K562 (cell line): Measurements from ENCODE around the gene AZGP1.

Experiments
- CHCHD3 ChIP-seq: fragments of 250-450 bp; sonication (Bioruptor Pico); IDR thresholded peaks from 2 replicates; pipeline ENCODE4 v2.1.2; 2022; ENCODE audit warnings: mild to moderate bottlenecking
- HDAC2 ChIP-seq: fragments of 450-650 bp; IDR thresholded peaks from 2 replicates; pipeline ENCODE4 v1.6.1; 2016; ENCODE audit warnings: mild to moderate bottlenecking
- LARP7 ChIP-seq: fragments of 450-650 bp; IDR thresholded peaks from 2 replicates; pipeline ENCODE4 v1.6.1; 2016
- PHF21A ChIP-seq: fragments of 450-650 bp; IDR thresholded peaks from 2 replicates; pipeline ENCODE4 v1.6.1; 2017; ENCODE audit warnings: low read depth, borderline replicate concordance
- POLR2AphosphoS5 ChIP-seq: IDR thresholded peaks from 2 replicates; pipeline ENCODE4 v1.6.1; 2011; ENCODE audit warnings: mild to moderate bottlenecking, low read depth, low read length, moderate library complexity; ENCODE audit not compliant: control insufficient read depth, insufficient read depth
- SMC3 ChIP-seq: conservative IDR thresholded peaks from 2 replicates; pipeline ENCODE4 v1.6.1; 2011; ENCODE audit warnings: low read depth, low read length, improper control_type of control experiment; ENCODE audit not compliant: insufficient read depth
- TCFL5 ChIP-seq: fragments of 250-450 bp; sonication (Bioruptor Pico); conservative IDR thresholded peaks from 2 replicates; pipeline ENCODE4 v1.6.1; 2021; ENCODE audit warnings: mild to moderate bottlenecking, moderate library complexity, matching md5 sums
- TFAM ChIP-seq: fragments of 250-450 bp; sonication (Bioruptor Pico); conservative IDR thresholded peaks from 2 replicates; pipeline ENCODE4 v1.5.0; 2021; ENCODE audit warnings: mild to moderate bottlenecking, moderate library complexity
- YY1 ChIP-seq, 3 experiments: IDR thresholded peaks; 2 replicates each; pipeline ENCODE4 v1.6.1; 2011; ENCODE audit warnings: low read length in 2 of 3, mild to moderate bottlenecking in 2 of 3, moderate library complexity in 2 of 3, borderline replicate concordance in 1 of 3, control low read depth in 1 of 3, low read depth in 1 of 3; ENCODE audit not compliant: insufficient read depth in 3 of 3, insufficient replicate concordance in 2 of 3, control insufficient read depth in 1 of 3, insufficient read length in 1 of 3; ENCODE audit errors: extremely low read depth in 1 of 3
- ZC3H4 ChIP-seq: sonication (generic); formaldehyde crosslinking; IDR thresholded peaks from 2 replicates; pipeline ENCODE4 v1.9.0; 2021; ENCODE audit warnings: missing genetic modification reagents, borderline replicate concordance
- TF ChIP-seq, protein P1 (sequence below): sonication (generic); formaldehyde crosslinking; IDR thresholded peaks from 2 replicates; pipeline ENCODE4 v1.8.1; 2022; ENCODE audit warnings: missing genetic modification reagents
- TF ChIP-seq, protein P2 (sequence below): sonication (generic); formaldehyde crosslinking; IDR thresholded peaks from 2 replicates; pipeline ENCODE4 v1.5.0; 2020; ENCODE audit warnings: missing genetic modification reagents
- TF ChIP-seq, protein P3 (sequence below): IDR thresholded peaks from 2 replicates; pipeline ENCODE4 v1.6.1; 2012; ENCODE audit warnings: low read depth, low read length, improper control_type of control experiment, borderline replicate concordance

DNA sequence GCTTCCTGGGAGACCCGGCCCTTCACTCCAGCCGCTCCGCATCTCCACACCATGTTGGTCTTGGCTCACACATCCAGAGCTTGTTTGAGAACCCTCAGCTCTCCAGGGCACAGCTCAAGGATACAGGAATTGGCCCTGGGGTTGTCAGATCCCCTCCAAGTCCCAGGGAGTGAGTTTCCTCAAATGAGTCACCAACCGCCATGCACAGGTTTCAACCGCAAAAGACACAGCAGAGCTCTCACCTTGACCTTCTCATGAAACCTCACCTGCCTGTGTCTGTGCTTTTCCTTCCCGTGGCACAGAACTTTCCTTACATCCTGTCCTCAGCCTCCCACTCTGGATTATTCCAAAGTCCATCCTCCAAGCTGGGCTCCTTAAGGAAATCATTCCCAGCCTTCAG lies 20.6 kb downstream of the AZGP1 start:
- no peak for TF ChIP-seq YY1 (IDR thresholded peaks at IDR 0.05; ENCODE audit: borderline replicate concordance in 1 of 3, control insufficient read depth in 1 of 3, extremely low read depth in 1 of 3, insufficient read depth in 3 of 3, insufficient read length in 1 of 3, insufficient replicate concordance in 2 of 3, low read depth in 1 of 3, low read length in 2 of 3)
- TF ChIP-seq POLR2AphosphoS5, result no peak
- TF ChIP-seq, protein P1, sequence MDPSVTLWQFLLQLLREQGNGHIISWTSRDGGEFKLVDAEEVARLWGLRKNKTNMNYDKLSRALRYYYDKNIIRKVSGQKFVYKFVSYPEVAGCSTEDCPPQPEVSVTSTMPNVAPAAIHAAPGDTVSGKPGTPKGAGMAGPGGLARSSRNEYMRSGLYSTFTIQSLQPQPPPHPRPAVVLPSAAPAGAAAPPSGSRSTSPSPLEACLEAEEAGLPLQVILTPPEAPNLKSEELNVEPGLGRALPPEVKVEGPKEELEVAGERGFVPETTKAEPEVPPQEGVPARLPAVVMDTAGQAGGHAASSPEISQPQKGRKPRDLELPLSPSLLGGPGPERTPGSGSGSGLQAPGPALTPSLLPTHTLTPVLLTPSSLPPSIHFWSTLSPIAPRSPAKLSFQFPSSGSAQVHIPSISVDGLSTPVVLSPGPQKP, result no peak
- no peak for TF ChIP-seq SMC3
- no peak for TF ChIP-seq TCFL5 (CRISPR knock-in tag)
- TF ChIP-seq, protein P2, sequence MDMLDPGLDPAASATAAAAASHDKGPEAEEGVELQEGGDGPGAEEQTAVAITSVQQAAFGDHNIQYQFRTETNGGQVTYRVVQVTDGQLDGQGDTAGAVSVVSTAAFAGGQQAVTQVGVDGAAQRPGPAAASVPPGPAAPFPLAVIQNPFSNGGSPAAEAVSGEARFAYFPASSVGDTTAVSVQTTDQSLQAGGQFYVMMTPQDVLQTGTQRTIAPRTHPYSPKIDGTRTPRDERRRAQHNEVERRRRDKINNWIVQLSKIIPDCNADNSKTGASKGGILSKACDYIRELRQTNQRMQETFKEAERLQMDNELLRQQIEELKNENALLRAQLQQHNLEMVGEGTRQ (CRISPR knock-in tag), result no peak
- no peak for TF ChIP-seq ZC3H4
- no peak for TF ChIP-seq LARP7
- no peak for TF ChIP-seq HDAC2
- TF ChIP-seq, protein P3, sequence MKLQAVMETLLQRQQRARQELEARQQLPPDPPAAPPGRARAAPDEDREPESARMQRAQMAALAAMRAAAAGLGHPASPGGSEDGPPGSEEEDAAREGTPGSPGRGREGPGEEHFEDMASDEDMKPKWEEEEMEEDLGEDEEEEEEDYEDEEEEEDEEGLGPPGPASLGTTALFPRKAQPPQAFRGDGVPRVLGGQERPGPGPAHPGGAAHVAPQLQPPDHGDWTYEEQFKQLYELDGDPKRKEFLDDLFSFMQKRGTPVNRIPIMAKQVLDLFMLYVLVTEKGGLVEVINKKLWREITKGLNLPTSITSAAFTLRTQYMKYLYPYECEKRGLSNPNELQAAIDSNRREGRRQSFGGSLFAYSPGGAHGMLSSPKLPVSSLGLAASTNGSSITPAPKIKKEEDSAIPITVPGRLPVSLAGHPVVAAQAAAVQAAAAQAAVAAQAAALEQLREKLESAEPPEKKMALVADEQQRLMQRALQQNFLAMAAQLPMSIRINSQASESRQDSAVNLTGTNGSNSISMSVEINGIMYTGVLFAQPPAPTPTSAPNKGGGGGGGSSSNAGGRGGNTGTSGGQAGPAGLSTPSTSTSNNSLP, result no peak
- TF ChIP-seq TFAM (CRISPR knock-in tag), result no peak
- TF ChIP-seq PHF21A, result no peak
- TF ChIP-seq CHCHD3 (CRISPR knock-in tag), result no peak
